ENCODE results near the gene CCL27.

The CCL27 gene

DNA sequence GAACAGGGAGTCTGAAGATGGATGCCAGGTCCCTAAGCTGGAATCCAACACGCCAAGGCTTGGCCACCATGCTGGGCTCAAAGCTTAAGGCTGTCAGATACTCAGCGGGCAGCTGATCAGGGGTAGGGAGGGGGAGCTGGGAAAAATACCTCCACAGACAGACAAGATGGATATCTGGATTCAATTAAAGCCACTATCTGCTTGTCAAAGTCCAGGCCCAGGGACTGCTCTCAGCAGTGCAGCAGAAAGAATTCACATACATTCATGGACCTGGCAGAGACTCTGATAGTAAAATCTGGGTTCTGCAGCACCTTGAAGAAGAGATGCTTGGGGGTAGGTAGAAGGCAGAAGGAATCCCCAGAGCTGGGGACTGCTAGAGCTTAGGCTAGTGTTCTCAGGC is 47.3 kb downstream of the CCL27 start:
- Histone ChIP-seq H3K27ac (ENCODE audit: low read depth, low read length) (no peak overlapping the region), H3K27me3 (ENCODE audit: control insufficient read depth, low read length) (no peaks in the 10 kb centered on the region), H3K4me2 (ENCODE audit: low read length) (no peak overlapping the region), H3K9me2 (replicated peaks; ENCODE audit: control insufficient read depth, low read length) (no peaks in the 10 kb centered on the region), H3K9me3 (ENCODE audit: control insufficient read depth, insufficient read depth, low read length) (no peaks in the 10 kb centered on the region), H3K36me3 (ENCODE audit: control insufficient read depth, low read length) (peaks cover 29% of the 10 kb centered on the region), H3K4me3 (ENCODE audit: low read length) (no peak overlapping the region), H4K20me1 (ENCODE audit: control insufficient read depth, insufficient read depth, low read depth, low read length) (no peaks in the 10 kb centered on the region), H3F3A (ENCODE audit: control insufficient read depth, insufficient read depth) (no peaks in the 10 kb centered on the region), H3K79me2 (ENCODE audit: control insufficient read depth, low read length) (peaks cover 25% of the 10 kb centered on the region), H3K4me1 (ENCODE audit: control insufficient read depth, low read length) (peaks cover 29% of the 10 kb centered on the region)
- no peak for TF ChIP-seq CTCF (IDR thresholded peaks at IDR 0.05; ENCODE audit: low read depth, low read length, poor library complexity, severe bottlenecking)
- TF ChIP-seq EZH2phosphoT487 (IDR thresholded peaks at IDR 0.05; ENCODE audit: borderline replicate concordance, low read length), result no peak

DNA sequence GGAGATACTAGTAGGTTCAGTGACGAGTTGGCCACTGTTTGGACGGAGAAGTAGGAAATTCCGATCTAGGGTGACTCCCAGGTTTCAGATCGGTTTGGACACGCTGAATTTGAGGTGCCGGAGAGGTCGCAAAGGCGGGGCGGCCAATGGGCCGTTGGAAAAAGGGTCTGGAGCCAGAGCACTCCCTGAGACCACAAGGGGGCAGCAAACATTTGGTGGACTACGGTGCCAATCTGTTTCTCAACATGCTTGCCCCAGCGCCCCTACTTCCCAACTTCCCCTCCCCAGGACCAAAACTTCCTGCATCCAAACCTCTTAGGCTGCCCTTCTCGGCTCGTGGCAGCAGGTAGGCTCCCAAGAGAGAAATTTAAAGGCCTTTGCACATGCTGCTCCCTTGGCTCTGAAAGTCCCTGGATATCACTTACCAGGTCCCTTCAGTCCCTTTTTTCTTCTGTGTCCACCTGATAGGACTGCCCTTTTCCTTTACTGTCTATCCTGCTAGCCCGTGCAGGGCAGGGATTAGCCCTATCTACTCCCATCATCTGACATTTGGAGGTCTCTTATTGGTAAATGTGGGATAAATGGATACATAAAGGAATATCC is 49.6 kb downstream of the CCL27 start:
- Histone ChIP-seq H4K20me1 (ENCODE audit: control insufficient read depth, insufficient read depth, low read depth, low read length) (no peaks in the 10 kb centered on the region), H3K36me3 (ENCODE audit: control insufficient read depth, low read length) (peaks cover 26% of the 10 kb centered on the region), H3K9me2 (replicated peaks; ENCODE audit: control insufficient read depth, low read length) (no peaks in the 10 kb centered on the region), H3K4me1 (ENCODE audit: control insufficient read depth, low read length) (peaks cover 21% of the 10 kb centered on the region), H3K79me2 (ENCODE audit: control insufficient read depth, low read length) (peaks cover 18% of the 10 kb centered on the region), H3K27ac (ENCODE audit: low read depth, low read length) (peak overlapping the region; percentile 26; the same call in 1 of the 2 replicates), H3K4me3 (ENCODE audit: low read length) (peak overlapping the region; percentile 91), H3K9me3 (ENCODE audit: control insufficient read depth, insufficient read depth, low read length) (no peaks in the 10 kb centered on the region), H3K27me3 (ENCODE audit: control insufficient read depth, low read length) (no peaks in the 10 kb centered on the region), H3F3A (ENCODE audit: control insufficient read depth, insufficient read depth) (no peaks in the 10 kb centered on the region), H3K4me2 (ENCODE audit: low read length) (peak overlapping the region; percentile 98)
- TF ChIP-seq EZH2phosphoT487 (IDR thresholded peaks at IDR 0.05; ENCODE audit: borderline replicate concordance, low read length) (no peak), CTCF (IDR thresholded peaks at IDR 0.05; ENCODE audit: low read depth, low read length, poor library complexity, severe bottlenecking) (peak; percentile 91)
